H1 (cell line): ENCODE measurements around the gene TGFA. TPM values are rescaled to one million over a fixed set of nuclear protein-coding genes. Genes with fewer than 3 reads are reported as not detected.
A peak's percentile ranks its signal among the peaks of the same experiment; 100 is the strongest.

Experiments used
- CTCF ChIA-PET: fragments of 300-600 bp; sonication (Branson Sonifier 250); formaldehyde crosslinking; loops from one replicate; lab custom pipeline; 2021; ENCODE audit not compliant: partially characterized antibody; lab: Charles Lee
- POLR2A ChIA-PET: fragments of 300-600 bp; sonication (Branson Sonifier 250); formaldehyde crosslinking; loops from one replicate; lab custom pipeline; 2021; ENCODE audit warnings: inconsistent platforms; ENCODE audit not compliant: partially characterized antibody; lab: Charles Lee
- DNase-seq, 2 experiments: peaks; one replicate each; pipeline versions ENCODE4 v3.0.0 to v3.0.0-alpha.2; 2010 to 2022; ENCODE audit warnings: low spot score in 2 of 2, low read depth in 1 of 2, mixed read lengths in 1 of 2
- FAIRE-seq: peaks from 2 replicates; lab custom pipeline; 2011; peaks lifted over from hg19 to GRCh38; lab: Jason Lieb, UNC
- H2AFZ ChIP-seq: 2 replicates; pipeline ENCODE4 v1.8.1; 2012; ENCODE audit warnings: low read length, inconsistent platforms
- H2AK5ac ChIP-seq: 2 replicates; pipeline ENCODE4 v1.6.1; 2013; ENCODE audit warnings: low read depth, low read length
- H2BK120ac ChIP-seq: replicated peaks from 2 replicates; pipeline ENCODE3; 2013; ENCODE audit warnings: low read depth, low read length, inconsistent platforms
- H2BK12ac ChIP-seq: 2 replicates; pipeline ENCODE4 v1.6.1; 2013; ENCODE audit warnings: low read depth, low read length
- H2BK15ac ChIP-seq: 2 replicates; pipeline ENCODE4 v1.6.1; 2013; ENCODE audit warnings: low read length
- H2BK20ac ChIP-seq: 2 replicates; pipeline ENCODE4 v1.6.1; 2013; ENCODE audit warnings: low read length
- H2BK5ac ChIP-seq: 2 replicates; pipeline ENCODE4 v1.6.1; 2013; ENCODE audit warnings: low read depth, low read length
- H3K14ac ChIP-seq: 2 replicates; pipeline ENCODE4 v1.6.1; 2013; ENCODE audit warnings: inconsistent platforms; ENCODE audit not compliant: insufficient read length
- H3K18ac ChIP-seq: 2 replicates; pipeline ENCODE4 v1.6.1; 2013; ENCODE audit warnings: low read length; ENCODE audit errors: extremely low read depth
- H3K23ac ChIP-seq: 2 replicates; pipeline ENCODE4 v1.6.1; 2013; ENCODE audit warnings: inconsistent platforms; ENCODE audit not compliant: insufficient read length
- H3K23me2 ChIP-seq: 2 replicates; pipeline ENCODE4 v1.6.1; 2013; ENCODE audit warnings: low read depth, low read length
- H3K27ac ChIP-seq: 2 replicates; pipeline ENCODE4 v1.6.1; 2011; ENCODE audit warnings: low read depth, low read length, inconsistent platforms
- H3K27me3 ChIP-seq, 4 experiments: replicated peaks in 1 of 4; 1 replicate in 1 of 4; 2 replicates in 3 of 4; pipeline versions ENCODE4 v1.6.1 to v1.8.1; 2011 to 2013; ENCODE audit warnings: low read length in 3 of 4, mild to moderate bottlenecking in 3 of 4, inconsistent platforms in 2 of 4, mixed read lengths in 2 of 4, moderate library complexity in 1 of 4; ENCODE audit not compliant: control insufficient read depth in 3 of 4, insufficient read depth in 3 of 4; ENCODE audit errors: extremely low read depth in 1 of 4
- H3K36me3 ChIP-seq, 4 experiments: 2 replicates each; pipeline versions ENCODE4 v1.6.1 to v1.8.1; 2011 to 2013; ENCODE audit warnings: mild to moderate bottlenecking in 4 of 4, low read length in 3 of 4, moderate library complexity in 2 of 4, control low read depth in 1 of 4, inconsistent platforms in 1 of 4; ENCODE audit not compliant: insufficient read depth in 4 of 4, control insufficient read depth in 2 of 4
- H3K4ac ChIP-seq: replicated peaks from 2 replicates; pipeline ENCODE3; 2013; ENCODE audit warnings: low read length, low read depth, mixed read lengths, inconsistent platforms; ENCODE audit not compliant: insufficient read length
- H3K4me1 ChIP-seq, 4 experiments: replicated peaks in 1 of 4; 1 replicate in 1 of 4; 2 replicates in 3 of 4; pipeline versions ENCODE4 v1.6.1 to v1.8.1; 2011 to 2013; ENCODE audit warnings: low read length in 3 of 4, inconsistent platforms in 2 of 4, mixed read lengths in 1 of 4; ENCODE audit not compliant: insufficient read depth in 4 of 4, control insufficient read depth in 3 of 4
- H3K4me2 ChIP-seq, 2 experiments: 2 replicates each; pipeline versions ENCODE4 v1.6.1 to v1.8.1; 2011 to 2013; ENCODE audit warnings: low read depth in 2 of 2, low read length in 2 of 2, control low read depth in 1 of 2, inconsistent platforms in 1 of 2, mild to moderate bottlenecking in 1 of 2; ENCODE audit not compliant: insufficient read depth in 1 of 2
- H3K4me3 ChIP-seq, 4 experiments: fragments of 200-600, 300-600 bp in 1 of 4; sonication (generic), shearing (Covaris generic), sonication (Bioruptor Twin) in 1 of 4; 2 replicates each; pipeline versions ENCODE4 v1.5.1 to v1.8.1; 2011 to 2016; ENCODE audit warnings: low read length in 4 of 4, low read depth in 3 of 4, control low read depth in 2 of 4, inconsistent platforms in 2 of 4, mild to moderate bottlenecking in 2 of 4, mixed read lengths in 1 of 4, moderate library complexity in 1 of 4; ENCODE audit not compliant: insufficient read depth in 2 of 4; ENCODE audit errors: extremely low read depth in 1 of 4
- H3K56ac ChIP-seq: replicated peaks from 2 replicates; pipeline ENCODE3; 2013; ENCODE audit warnings: low read depth, mild to moderate bottlenecking, mixed read lengths, low read length, inconsistent platforms; ENCODE audit not compliant: insufficient read length
- H3K79me1 ChIP-seq: 2 replicates; pipeline ENCODE4 v1.6.1; 2013; ENCODE audit warnings: low read depth, low read length, control low read depth
- H3K79me2 ChIP-seq, 2 experiments: 2 replicates each; pipeline versions ENCODE4 v1.6.1 to v1.8.1; 2012 to 2013; ENCODE audit warnings: low read length in 2 of 2, mild to moderate bottlenecking in 2 of 2, inconsistent platforms in 1 of 2; ENCODE audit not compliant: insufficient read depth in 2 of 2, control insufficient read depth in 1 of 2
- H3K9ac ChIP-seq, 4 experiments: replicated peaks in 1 of 4; 1 replicate in 1 of 4; 2 replicates in 3 of 4; pipeline versions ENCODE4 v1.6.1 to v1.8.1; 2011 to 2013; ENCODE audit warnings: low read depth in 3 of 4, low read length in 3 of 4, control low read depth in 2 of 4, mild to moderate bottlenecking in 2 of 4, moderate library complexity in 2 of 4, inconsistent platforms in 1 of 4; ENCODE audit errors: extremely low read depth in 1 of 4
- H3K9me3 ChIP-seq, 2 experiments: 2 replicates each; pipeline versions ENCODE4 v1.6.1 to v1.8.1; 2012 to 2013; ENCODE audit warnings: mild to moderate bottlenecking in 2 of 2, moderate library complexity in 2 of 2, control low read depth in 1 of 2, inconsistent platforms in 1 of 2, low read depth in 1 of 2, low read length in 1 of 2, mixed read lengths in 1 of 2; ENCODE audit not compliant: insufficient read depth in 2 of 2
- H4K20me1 ChIP-seq, 2 experiments: replicated peaks in 1 of 2; 2 replicates each; pipeline versions ENCODE3 to v1.8.1; 2011 to 2013; ENCODE audit warnings: inconsistent platforms in 2 of 2, low read length in 2 of 2, mild to moderate bottlenecking in 1 of 2; ENCODE audit not compliant: insufficient read depth in 2 of 2, control insufficient read depth in 1 of 2
- H4K5ac ChIP-seq: 2 replicates; pipeline ENCODE4 v1.6.1; 2013; ENCODE audit warnings: low read length, low read depth, mixed read lengths, inconsistent platforms; ENCODE audit not compliant: insufficient read length
- H4K8ac ChIP-seq: 2 replicates; pipeline ENCODE4 v1.8.0; 2013; ENCODE audit warnings: mild to moderate bottlenecking, moderate library complexity, low read length, inconsistent platforms; ENCODE audit not compliant: insufficient read depth; ENCODE audit errors: extremely low read depth
- H4K91ac ChIP-seq: replicated peaks from 2 replicates; pipeline ENCODE3; 2013; ENCODE audit warnings: low read length, mixed read lengths, inconsistent platforms; ENCODE audit not compliant: insufficient read length
- CEBPB ChIP-seq: IDR thresholded peaks from 2 replicates; pipeline ENCODE4 v1.6.1; 2012; ENCODE audit warnings: low read depth, low read length
- CREB1 ChIP-seq: IDR thresholded peaks from 2 replicates; pipeline ENCODE4 v1.6.1; 2012; ENCODE audit warnings: inconsistent platforms
- RBBP5 ChIP-seq: IDR thresholded peaks from 2 replicates; pipeline ENCODE4 v1.7.1; 2012; ENCODE audit warnings: low read depth, mild to moderate bottlenecking, inconsistent platforms, low read length, moderate library complexity, borderline replicate concordance
- SAP30 ChIP-seq: fragments of 300-600 bp; sonication (generic); IDR thresholded peaks from 2 replicates; pipeline ENCODE4 v1.7.1; 2012; ENCODE audit warnings: low read length, moderate library complexity, mild to moderate bottlenecking, inconsistent platforms; ENCODE audit not compliant: insufficient read depth, insufficient replicate concordance
- SIN3A ChIP-seq, 2 experiments: IDR thresholded peaks in 1 of 2; conservative IDR thresholded peaks in 1 of 2; 2 replicates each; pipeline ENCODE4 v1.6.1; 2011 to 2012; ENCODE audit warnings: low read length in 2 of 2, improper control_type of control experiment in 1 of 2, low read depth in 1 of 2, mild to moderate bottlenecking in 1 of 2
- SP4 ChIP-seq: IDR thresholded peaks from 2 replicates; pipeline ENCODE4 v1.6.1; 2012; ENCODE audit warnings: low read length, inconsistent platforms
- TAF7 ChIP-seq: optimal IDR thresholded peaks from 2 replicates; pipeline ENCODE3; 2011; ENCODE audit warnings: low read depth, mild to moderate bottlenecking, inconsistent platforms, low read length, moderate library complexity, borderline replicate concordance
- WGBS, 2 experiments: shearing (Covaris generic) in 1 of 2; methylation state at CpG; one replicate each; pipeline versions ENCODE4 v1.1.6 to v1.1.7; 2013 to 2015; ENCODE audit warnings: low lambda C conversion rate in 2 of 2, mixed read lengths in 2 of 2, inconsistent platforms in 1 of 2, low coverage in 1 of 2, missing lambda C conversion rate in 1 of 2; ENCODE audit not compliant: insufficient replicate concordance in 2 of 2, insufficient coverage in 1 of 2, insufficient read length in 1 of 2; ENCODE audit errors: extremely low coverage in 1 of 2, missing lambda C conversion rate in 1 of 2; 5-methylcytosine and 5-hydroxymethylcytosine counted together
- polyA plus RNA-seq, 7 experiments: library from polyadenylated mRNA; depleted of rRNA in 3 of 7; stranded (reverse) in 5 of 7; unstranded in 2 of 7; fragments of >200 nt in 5 of 7; fragments of 200-250 nt in 2 of 7; gene quantifications; 1 replicate in 5 of 7; 2 replicates in 1 of 7; 4 replicates in 1 of 7; pipeline versions ENCODE4 v1.2.1 to v1.2.3, GENCODE V29; 2011 to 2013; ENCODE audit warnings: missing spikeins in 2 of 7, mixed read lengths in 2 of 7
- total RNA-seq: library from RNA; stranded (reverse); fragmentation: NEBNext Ultra II Directional; extraction: Animal tissue kit (Norgen Biotek cat#: 25700); gene quantifications from 2 replicates; pipeline ENCODE4 v1.2.1, GENCODE V29; 2021

TGFA gene
- total and polyA plus RNA-seq, 2 of the 8 experiments (the other 6 are each of a cell fraction or from before 2014, with no cell fraction given), result 1.8 to 3.7 TPM

DNA sequence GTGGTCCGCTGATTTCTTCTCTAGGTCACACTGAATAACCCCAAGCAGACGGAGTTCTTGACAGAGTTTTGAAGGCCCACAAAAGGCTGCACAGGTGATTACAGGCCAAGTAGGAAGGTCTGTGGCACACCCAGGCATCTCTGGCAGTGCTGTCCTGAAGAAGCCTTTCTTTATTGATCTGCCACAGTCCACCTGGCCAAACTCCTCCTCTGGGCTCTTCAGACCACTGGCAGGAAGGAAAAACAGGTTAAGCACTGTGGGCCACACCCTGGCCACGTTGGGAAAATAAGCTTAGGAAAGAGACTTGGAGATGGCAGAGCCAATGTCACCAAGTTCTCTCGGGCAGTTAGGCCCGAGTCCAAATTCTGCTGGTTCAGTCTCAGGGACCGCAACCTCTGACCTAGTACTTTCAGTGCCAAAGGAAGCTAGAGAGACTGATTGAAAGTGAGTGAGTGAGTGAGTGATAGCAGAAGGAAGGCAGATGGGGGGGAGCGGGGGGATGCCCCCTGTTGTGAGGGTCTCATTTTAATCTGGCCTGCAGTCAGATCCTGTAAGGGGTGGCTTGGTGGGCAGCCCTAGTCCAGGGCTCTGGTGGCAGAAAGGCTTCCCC is 102.9 kb downstream of the TGFA start:
- no peaks in the 10 kb centered on the region for H3K23me2 ChIP-seq
- FAIRE-seq, result no peak
- DNase-seq, result peak in 1 of 2 experiments; percentile 26
- H2BK15ac ChIP-seq, result no peak overlapping the region
- H3K18ac ChIP-seq, result no peak overlapping the region
- no peak overlapping the region for H3K9ac ChIP-seq
- H3K36me3 ChIP-seq, result no peaks in the 10 kb centered on the region
- no peaks in the 10 kb centered on the region for H3K4me1 ChIP-seq
- no peak overlapping the region for H4K8ac ChIP-seq
- H3K23ac ChIP-seq, result no peak overlapping the region
- H4K20me1 ChIP-seq, result no peaks in the 10 kb centered on the region
- H2BK12ac ChIP-seq, result no peak overlapping the region
- no peak overlapping the region for H4K91ac ChIP-seq
- no peak overlapping the region for H3K56ac ChIP-seq
- H3K4ac ChIP-seq, result no peak overlapping the region
- H3K9me3 ChIP-seq, result no peaks in the 10 kb centered on the region
- no peak for TF ChIP-seq SAP30
- no peak for TF ChIP-seq SIN3A (conservative IDR thresholded peaks at IDR 0.05 in 1 of 2, IDR thresholded peaks at IDR 0.05 in 1 of 2; ENCODE audit: low read depth in 1 of 2, low read length in 2 of 2)
- TF ChIP-seq SP4, result no peak
- no peak for TF ChIP-seq RBBP5
- no peak for TF ChIP-seq CREB1
- no peak for TF ChIP-seq CEBPB
- TF ChIP-seq TAF7, result no peak
- no peaks in the 10 kb centered on the region for H3K79me1 ChIP-seq
- no peak overlapping the region for H2AK5ac ChIP-seq
- no peak overlapping the region for H3K4me3 ChIP-seq
- H2AFZ ChIP-seq, result no peak overlapping the region
- no peaks in the 10 kb centered on the region for H3K79me2 ChIP-seq
- 93% methylated on average over 6 of the region's 7 CpGs; no CpG with 5 or more reads in 1 of the 2 experiments for WGBS, 2 experiments
- no peak overlapping the region for H2BK20ac ChIP-seq
- no peak overlapping the region for H4K5ac ChIP-seq
- peaks cover 0 to 3% (median 1%) of the 10 kb centered on the region in 4 experiments; a peak in 2 of 7 replicates for H3K27me3 ChIP-seq
- ChIA-PET POLR2A (no interaction called here), CTCF (interaction anchor here (0.8 to 1.3 kb wide), 5 partner anchors 9 to 167 kb away, joined by 3 to 4 read pairs (median 3); no protein-coding TSS in a partner anchor)
- no peak overlapping the region for H2BK120ac ChIP-seq
- no peak overlapping the region for H3K14ac ChIP-seq
- no peak overlapping the region for H3K27ac ChIP-seq
- no peak overlapping the region for H2BK5ac ChIP-seq
- H3K4me2 ChIP-seq, result no peak overlapping the region
